DMS153 (cell line): ENCODE measurements around the gene CYBC1.
A peak's percentile ranks its signal among the peaks of the same experiment; 100 is the strongest.

ENCODE experiments used
- DNase-seq: peaks from one replicate; lab custom pipeline; 2025; lab: John Stamatoyannopoulos, UW

Gene CYBC1

GRCh38 chr17:82450357-82451106, at the start of gene CYBC1:
TSS of gene CYBC1 (minus strand) at chr17:82450752. CDS start at chr17:82449254, 1,498 bp downstream.
- peak; percentile 84 for DNase-seq

GRCh38 chr17:82497483-82498405, 47.2 kb upstream of the CYBC1 start:
- peak; percentile 14 for DNase-seq

- DNase-seq, result peak; percentile 79
Measured at GRCh38 chr17:82496529-82497434, 46.2 kb upstream of the CYBC1 start.

GRCh38 chr17:82495844-82496528, 45.4 kb upstream of the CYBC1 start:
- DNase-seq, result peak; percentile 96

GRCh38 chr17:82494236-82495055, 43.9 kb upstream of the CYBC1 start:
- DNase-seq, result peak; percentile 86

GRCh38 chr17:82493226-82493781, 42.8 kb upstream of the CYBC1 start:
- DNase-seq, result no peak

GRCh38 chr17:82492643-82493225, 42.2 kb upstream of the CYBC1 start:
- DNase-seq, result no peak

GRCh38 chr17:82491533-82491932, 41.0 kb upstream of the CYBC1 start:
- DNase-seq, result no peak

- no peak for DNase-seq
Measured at GRCh38 chr17:82491196-82491530, 40.6 kb upstream of the CYBC1 start.

- peak; percentile 74 for DNase-seq
Measured at GRCh38 chr17:82490512-82491195, 40.1 kb upstream of the CYBC1 start.

GRCh38 chr17:82489851-82490511, 39.4 kb upstream of the CYBC1 start:
- no peak for DNase-seq

GRCh38 chr17:82489117-82489516, 38.6 kb upstream of the CYBC1 start:
- DNase-seq, result no peak

GRCh38 chr17:82487910-82488309, 37.4 kb upstream of the CYBC1 start:
- DNase-seq, result no peak

GRCh38 chr17:82486231-82487094, 35.9 kb upstream of the CYBC1 start:
- DNase-seq, result no peak

GRCh38 chr17:82483836-82484235, 33.3 kb upstream of the CYBC1 start:
- no peak for DNase-seq

- no peak for DNase-seq
Measured at GRCh38 chr17:82483204-82483660, 32.7 kb upstream of the CYBC1 start.

GRCh38 chr17:82480318-82480717, 29.8 kb upstream of the CYBC1 start:
- no peak for DNase-seq

GRCh38 chr17:82479602-82480001, 29.1 kb upstream of the CYBC1 start:
- no peak for DNase-seq
